DOHH2 (cell line): ENCODE results near the gene ARMC9.

Experiments used
- H3F3A ChIP-seq: fragments of 200-600 bp; sonication (generic), shearing (Covaris generic); 2 replicates; pipeline ENCODE4 v1.6.0; 2016; ENCODE audit warnings: antibody characterized with exemption, mild to moderate bottlenecking; ENCODE audit not compliant: control insufficient read depth, insufficient read depth
- H3K27ac ChIP-seq: fragments of 200-600 bp; sonication (generic); 2 replicates; pipeline ENCODE4 v1.5.1; 2014; ENCODE audit warnings: low read depth, mild to moderate bottlenecking, low read length, moderate library complexity
- H3K27me3 ChIP-seq: fragments of 200-600 bp; sonication (generic); 2 replicates; pipeline ENCODE4 v1.6.1; 2014; ENCODE audit warnings: mild to moderate bottlenecking, low read length, mixed read lengths; ENCODE audit not compliant: control insufficient read depth
- H3K36me3 ChIP-seq: fragments of 200-600 bp; sonication (generic); 2 replicates; pipeline ENCODE4 v1.6.1; 2014; ENCODE audit warnings: mild to moderate bottlenecking, low read length, moderate library complexity, mixed read lengths; ENCODE audit not compliant: control insufficient read depth
- H3K4me1 ChIP-seq: fragments of 200-600 bp; sonication (generic); 2 replicates; pipeline ENCODE4 v1.6.1; 2014; ENCODE audit warnings: mild to moderate bottlenecking, low read length, mixed read lengths; ENCODE audit not compliant: control insufficient read depth
- H3K4me2 ChIP-seq: fragments of 200-600 bp; sonication (generic); 2 replicates; pipeline ENCODE4 v1.6.0; 2014; ENCODE audit warnings: mild to moderate bottlenecking, low read length, moderate library complexity
- H3K4me3 ChIP-seq: fragments of 200-600 bp; sonication (generic); 2 replicates; pipeline ENCODE4 v1.5.1; 2014; ENCODE audit warnings: mild to moderate bottlenecking, low read length, mixed read lengths
- H3K79me2 ChIP-seq: fragments of 200-600 bp; sonication (generic); 2 replicates; pipeline ENCODE4 v1.6.1; 2014; ENCODE audit warnings: mild to moderate bottlenecking, low read length, mixed read lengths; ENCODE audit not compliant: control insufficient read depth
- H3K9me2 ChIP-seq: fragments of 200-600 bp; sonication (generic); replicated peaks from 2 replicates; pipeline ENCODE4 v1.6.1; 2014; ENCODE audit warnings: mild to moderate bottlenecking, low read length, mixed read lengths; ENCODE audit not compliant: control insufficient read depth
- H3K9me3 ChIP-seq: fragments of 200-600 bp; sonication (generic); 2 replicates; pipeline ENCODE4 v1.6.1; 2014; ENCODE audit warnings: antibody characterized with exemption, low read length, mixed read lengths; ENCODE audit not compliant: control insufficient read depth, insufficient read depth
- H4K20me1 ChIP-seq: fragments of 200-600 bp; sonication (generic); 2 replicates; pipeline ENCODE4 v1.6.0; 2014; ENCODE audit warnings: low read depth, mild to moderate bottlenecking, antibody characterized with exemption, low read length, moderate library complexity; ENCODE audit not compliant: control insufficient read depth, insufficient read depth
- CTCF ChIP-seq: fragments of 200-600 bp; sonication (generic); IDR thresholded peaks from one replicate; pipeline ENCODE4 v1.5.1; 2014; ENCODE audit warnings: antibody characterized with exemption, mild to moderate bottlenecking, low read depth, low read length; ENCODE audit not compliant: poor library complexity, severe bottlenecking
- EZH2phosphoT487 ChIP-seq: fragments of 200-600 bp; sonication (generic); IDR thresholded peaks from 2 replicates; pipeline ENCODE4 v1.6.1; 2017; ENCODE audit warnings: borderline replicate concordance, mild to moderate bottlenecking, antibody characterized with exemption, low read length, moderate library complexity, mixed read lengths

The ARMC9 gene

GRCh38 chr2:231376857-231377256, 178.4 kb downstream of the ARMC9 start:
- Histone ChIP-seq H3K27ac (no peak overlapping the region), H3K4me3 (no peak overlapping the region), H3F3A (no peaks in the 10 kb centered on the region), H3K4me2 (no peak overlapping the region), H3K9me3 (no peaks in the 10 kb centered on the region), H3K36me3 (no peaks in the 10 kb centered on the region), H3K4me1 (no peaks in the 10 kb centered on the region), H3K9me2 (no peaks in the 10 kb centered on the region), H3K79me2 (no peaks in the 10 kb centered on the region), H4K20me1 (no peaks in the 10 kb centered on the region), H3K27me3 (no peaks in the 10 kb centered on the region)
- TF ChIP-seq CTCF (no peak), EZH2phosphoT487 (no peak)

GRCh38 chr2:231378026-231378722, 179.7 kb downstream of the ARMC9 start:
- Histone ChIP-seq H3K27ac (no peak overlapping the region), H3K4me3 (no peak overlapping the region), H3K27me3 (no peaks in the 10 kb centered on the region), H3F3A (no peaks in the 10 kb centered on the region), H3K4me1 (no peaks in the 10 kb centered on the region), H3K9me3 (no peaks in the 10 kb centered on the region), H3K9me2 (no peaks in the 10 kb centered on the region), H4K20me1 (no peaks in the 10 kb centered on the region), H3K4me2 (no peak overlapping the region), H3K79me2 (no peaks in the 10 kb centered on the region), H3K36me3 (no peaks in the 10 kb centered on the region)
- TF ChIP-seq CTCF: no peak
- no peak for TF ChIP-seq EZH2phosphoT487

- no peak overlapping the region for H3K4me2 ChIP-seq
- H3K9me2 ChIP-seq: no peaks in the 10 kb centered on the region
- no peaks in the 10 kb centered on the region for H4K20me1 ChIP-seq
- no peaks in the 10 kb centered on the region for H3F3A ChIP-seq
- H3K27ac ChIP-seq: no peak overlapping the region
- TF ChIP-seq CTCF (no peak), EZH2phosphoT487 (no peak)
- no peaks in the 10 kb centered on the region for H3K27me3 ChIP-seq
- H3K9me3 ChIP-seq: no peaks in the 10 kb centered on the region
- H3K36me3 ChIP-seq: no peaks in the 10 kb centered on the region
- no peaks in the 10 kb centered on the region for H3K4me1 ChIP-seq
- H3K79me2 ChIP-seq: no peaks in the 10 kb centered on the region
- no peak overlapping the region for H3K4me3 ChIP-seq
Measured at GRCh38 chr2:231379266-231380215, 181.1 kb downstream of the ARMC9 start.
